GM21526 (cell line): ENCODE data around the gene HACD4.

Source experiments
- ATAC-seq: cut with Tn5 transposase; IDR thresholded peaks from one replicate; pipeline ENCODE4 v1.9.1; 2021; ENCODE audit warnings: moderate library complexity; ENCODE audit not compliant: unreplicated experiment, low FRiP score

The HACD4 gene, protein sequence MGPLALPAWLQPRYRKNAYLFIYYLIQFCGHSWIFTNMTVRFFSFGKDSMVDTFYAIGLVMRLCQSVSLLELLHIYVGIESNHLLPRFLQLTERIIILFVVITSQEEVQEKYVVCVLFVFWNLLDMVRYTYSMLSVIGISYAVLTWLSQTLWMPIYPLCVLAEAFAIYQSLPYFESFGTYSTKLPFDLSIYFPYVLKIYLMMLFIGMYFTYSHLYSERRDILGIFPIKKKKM

GRCh38 chr9:21031091-21031807, at the start of gene HACD4:
Gene HACD4 (minus strand): TSS chr9:21031640. CDS start chr9:21031590, 50 bp downstream.
- ATAC-seq, result peak; percentile 88

- no peak for ATAC-seq
These were observed 49.4 kb upstream of the HACD4 start for GRCh38 chr9:21080793-21081192.

GRCh38 chr9:21078702-21079101, 47.3 kb upstream of the HACD4 start:
- ATAC-seq, result no peak

DNA sequence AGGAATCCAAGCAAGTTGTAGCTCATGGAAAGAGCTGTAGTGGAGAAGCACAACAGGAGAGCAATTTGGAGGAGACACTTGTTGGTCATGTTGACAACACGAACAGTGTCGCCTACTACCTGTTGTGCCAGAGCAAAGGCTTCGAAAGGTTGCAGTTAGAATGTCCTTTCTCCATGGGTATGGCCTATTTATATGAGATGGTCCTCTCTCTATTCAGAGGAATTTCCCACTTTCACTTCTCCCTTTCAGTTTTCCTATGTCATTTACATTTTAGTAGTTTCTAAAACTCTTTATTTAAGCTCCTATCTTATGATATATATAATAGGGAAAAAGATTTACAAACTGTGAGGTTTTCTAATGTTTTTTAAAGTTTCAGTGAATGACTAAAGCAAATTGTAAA, 46.3 kb upstream of the HACD4 start, which contains the start of gene IFNB1:
Gene IFNB1, minus strand, starts transcription at position 162 of the 400 bp plus-strand sequence. Its CDS starts 73 bp downstream, at position 89.
- no peak for ATAC-seq

GRCh38 chr9:21075484-21075883, 44.0 kb upstream of the HACD4 start:
- ATAC-seq, result no peak

DNA sequence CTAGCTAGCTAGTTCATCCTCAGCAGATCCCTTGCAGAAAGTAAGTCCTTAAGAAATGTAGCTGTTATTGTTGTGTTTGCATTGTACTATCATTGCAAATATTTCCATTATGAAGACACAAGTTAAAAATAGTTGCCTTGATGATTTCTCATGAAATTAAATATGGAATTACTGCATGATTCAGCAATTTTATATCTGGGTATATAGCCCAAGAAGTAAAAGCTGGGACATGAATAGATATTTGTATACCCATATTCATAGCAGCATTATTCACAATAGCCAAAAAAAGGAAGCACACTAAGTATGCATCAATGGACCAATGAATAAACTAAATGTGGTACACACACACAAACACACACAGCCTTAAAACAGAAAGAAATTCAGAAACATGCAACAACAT, 39.5 kb upstream of the HACD4 start:
- no peak for ATAC-seq

- ATAC-seq, result no peak
These were observed 38.7 kb upstream of the HACD4 start for GRCh38 chr9:21070171-21070571.

DNA sequence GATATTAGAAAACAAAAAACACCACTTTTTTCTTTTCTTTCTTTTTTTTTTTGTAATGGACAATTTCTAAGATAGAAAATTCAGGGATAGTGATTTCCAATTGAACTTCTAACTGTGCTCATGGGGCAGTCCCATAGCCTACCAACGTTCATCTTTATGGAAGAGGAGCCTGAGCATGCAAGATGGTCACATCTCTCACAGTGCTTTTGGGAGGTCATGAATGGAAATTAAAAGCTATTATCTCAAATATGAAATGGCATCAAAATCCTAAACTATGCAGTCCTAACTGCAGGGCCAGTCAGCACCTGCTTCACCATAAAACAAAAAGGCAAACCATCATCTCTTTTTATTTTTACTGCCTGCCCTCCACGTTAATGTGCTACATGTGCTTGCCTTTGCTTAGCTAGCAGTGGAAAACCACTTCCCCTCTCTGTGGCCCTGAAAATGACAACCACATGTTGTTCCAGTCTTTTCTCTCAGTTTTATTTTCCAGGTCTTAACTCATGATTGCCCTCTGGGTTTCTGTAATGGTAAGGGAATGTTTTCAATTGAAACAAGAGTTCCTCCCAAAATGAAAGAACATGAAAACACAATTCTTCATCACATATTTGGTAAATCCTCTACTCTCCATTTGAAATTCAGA, 29.6 kb upstream of the HACD4 start:
- no peak for ATAC-seq

DNA sequence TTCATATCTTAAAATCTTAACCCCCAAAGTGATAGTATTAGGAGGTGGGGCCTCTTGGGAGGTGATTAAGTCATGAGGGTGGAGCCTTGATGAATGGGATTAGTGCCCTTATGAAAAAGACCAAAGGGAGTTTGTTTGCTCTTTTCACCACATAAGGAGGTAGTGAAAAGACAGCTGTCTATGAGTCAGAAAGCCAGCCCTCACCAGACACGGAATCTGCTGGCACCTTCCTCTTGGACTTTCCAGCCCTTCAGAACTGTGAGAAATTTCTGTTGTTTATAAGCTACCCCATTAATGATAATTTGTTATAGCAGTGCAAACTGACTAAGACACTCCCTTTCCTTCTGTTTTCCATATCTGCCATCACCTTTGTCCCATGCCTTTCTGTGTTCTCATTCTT, 25.5 kb upstream of the HACD4 start:
- no peak for ATAC-seq

- ATAC-seq, result no peak
These were observed 22.4 kb upstream of the HACD4 start for GRCh38 chr9:21053851-21054250.

GRCh38 chr9:21047281-21047691, 15.8 kb upstream of the HACD4 start:
- no peak for ATAC-seq

GRCh38 chr9:21043841-21044240, 12.4 kb upstream of the HACD4 start:
- no peak for ATAC-seq

GRCh38 chr9:21042466-21042865, 11.0 kb upstream of the HACD4 start:
- no peak for ATAC-seq

DNA sequence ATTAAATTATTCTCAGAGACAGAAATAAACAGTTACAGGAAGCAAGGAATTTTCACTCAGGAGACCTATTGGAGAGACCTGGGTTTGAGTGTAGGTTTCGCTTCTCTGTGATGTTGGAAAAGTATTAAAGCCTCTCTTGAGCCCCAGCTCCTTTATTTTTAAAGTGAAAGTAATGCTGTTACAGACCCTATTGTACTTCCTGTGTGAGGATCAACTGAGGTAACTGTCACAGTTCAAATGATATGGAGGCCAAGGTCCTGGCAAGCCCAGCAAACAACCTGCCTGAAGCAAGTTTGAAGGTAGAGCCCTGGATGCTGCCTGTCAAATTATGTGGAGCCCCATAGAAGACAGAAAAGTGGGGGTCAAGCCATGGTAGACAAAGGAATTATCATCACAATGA, 7.9 kb upstream of the HACD4 start:
- no peak for ATAC-seq

GRCh38 chr9:21037278-21037677, 5.8 kb upstream of the HACD4 start:
- no peak for ATAC-seq

DNA sequence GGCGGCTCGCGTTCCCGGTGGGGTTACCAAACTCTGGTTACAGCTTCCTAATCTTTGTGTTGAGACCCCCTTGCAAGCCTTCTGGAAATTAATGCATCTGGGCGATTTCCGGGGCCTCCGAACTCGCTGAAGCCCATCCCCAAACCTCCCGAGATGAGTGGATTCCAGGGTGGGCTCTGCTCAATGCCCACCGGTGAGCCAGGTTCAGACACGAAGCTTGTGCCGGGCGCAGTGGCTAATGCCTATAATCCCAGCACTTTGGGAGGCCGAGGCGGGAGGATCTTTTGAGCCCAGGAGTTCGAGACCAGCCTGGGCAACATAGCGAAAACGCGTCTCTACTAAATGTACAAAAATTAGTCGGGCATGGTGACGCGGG, 356 bp upstream of the HACD4 start:
- no peak for ATAC-seq

DNA sequence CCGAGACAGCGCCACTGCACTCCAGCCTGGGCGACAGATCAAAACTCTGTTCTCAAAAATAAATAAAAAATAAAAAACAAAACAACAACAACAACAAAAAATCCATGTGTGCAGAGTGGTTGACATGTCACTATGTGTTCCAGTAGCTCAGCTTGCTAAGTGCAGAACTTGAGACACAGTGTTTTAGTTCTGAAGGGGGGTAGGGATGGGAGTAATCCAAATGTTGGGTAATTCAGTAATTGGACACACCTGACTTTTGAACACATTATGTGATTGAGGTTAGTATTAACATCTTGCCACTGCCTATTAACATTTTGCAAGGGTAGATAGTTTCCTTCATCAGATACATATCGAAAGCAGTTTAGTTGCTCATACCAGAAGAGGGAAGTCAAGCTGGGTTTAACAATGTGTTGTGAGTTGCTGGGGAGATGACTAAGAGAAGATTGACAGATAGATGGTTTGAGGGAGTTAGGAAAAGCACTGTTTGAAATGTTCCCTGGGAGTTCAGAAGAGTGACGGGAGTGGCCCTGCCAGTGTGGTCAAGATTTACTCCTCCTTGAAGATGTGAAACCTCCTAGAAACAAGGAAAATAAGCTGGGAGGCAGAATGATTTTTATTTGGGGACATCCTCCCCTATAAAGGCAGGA, 928 bp downstream of the HACD4 start:
- peak; percentile 72 for ATAC-seq

- no peak for ATAC-seq
These were observed 1.8 kb downstream of the HACD4 start for GRCh38 chr9:21029661-21030060.

- ATAC-seq, result no peak
These were observed 3.0 kb downstream of the HACD4 start for GRCh38 chr9:21028466-21028865.

GRCh38 chr9:21027295-21027694, 4.1 kb downstream of the HACD4 start:
- ATAC-seq, result no peak

DNA sequence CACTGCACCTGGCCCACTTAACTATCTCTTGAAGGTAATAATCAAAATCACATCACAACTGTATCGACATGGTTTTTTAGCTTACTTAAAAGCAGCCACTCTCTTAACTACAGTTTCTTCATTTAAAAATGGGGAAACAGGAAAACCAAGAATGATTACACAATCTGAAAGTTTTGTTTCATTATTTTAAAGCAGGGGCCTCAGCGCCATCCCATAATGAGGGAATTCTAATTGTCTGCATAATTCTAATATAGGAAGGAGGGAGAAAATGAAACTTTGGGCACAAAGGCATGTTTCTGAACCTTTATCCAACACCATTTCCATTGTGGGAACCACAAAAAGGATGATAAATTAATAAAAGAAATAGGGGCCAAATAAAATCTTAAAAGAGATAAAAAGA, 7.6 kb downstream of the HACD4 start:
- ATAC-seq, result no peak
